Left forelimb (tissue), 1 donor: ENCODE measurements around the gene OR2F2.

Source experiments
- DNase-seq: peaks from one replicate; pipeline ENCODE4 v3.0.0-alpha.2; 2018; ENCODE audit warnings: low spot score

The OR2F2 gene

GRCh38 chr7:143979359-143979758 lies 44.3 kb downstream of the OR2F2 start:
- DNase-seq: no peak

- no peak for DNase-seq
Measured at GRCh38 chr7:143979998-143980397, 45.0 kb downstream of the OR2F2 start.

GRCh38 chr7:143980746-143981510 lies 45.9 kb downstream of the OR2F2 start:
- no peak for DNase-seq

GRCh38 chr7:143983960-143984359 lies 48.9 kb downstream of the OR2F2 start:
- DNase-seq: no peak
